Tibial nerve (tissue), 4 donors: ENCODE results near the gene PHC2. TPM values are rescaled to one million over a fixed set of nuclear protein-coding genes. Genes with fewer than 3 reads are reported as not detected.

ENCODE experiments used
- DNase-seq, 2 donors: peaks; one replicate each; pipeline ENCODE4 v3.0.0-alpha.2; 2019; ENCODE audit warnings: low spot score in 2 of 2
- H3K27ac ChIP-seq, 4 donors: fragments of 200-600 bp; sonication (generic) in 3 of 4; one replicate each; pipeline ENCODE4 v1.5.1; 2017 to 2019; ENCODE audit warnings: mild to moderate bottlenecking in 1 of 4
- H3K27me3 ChIP-seq, 2 donors: fragments of 200-600 bp; sonication (generic) in 1 of 2; one replicate each; pipeline versions ENCODE4 v1.5.1 to v1.6.0; 2017 to 2019
- H3K36me3 ChIP-seq, 3 donors: fragments of 200-600 bp; sonication (generic); one replicate each; pipeline ENCODE4 v1.5.1; 2018 to 2019
- H3K4me1 ChIP-seq, 4 donors: fragments of 200-600 bp; sonication (generic) in 3 of 4; one replicate each; pipeline ENCODE4 v1.5.1; 2017 to 2019
- H3K4me3 ChIP-seq, 4 donors: fragments of 200-600 bp; sonication (generic) in 3 of 4; one replicate each; pipeline ENCODE4 v1.5.1; 2017 to 2019; ENCODE audit warnings: mild to moderate bottlenecking in 1 of 4, moderate library complexity in 1 of 4
- H3K9me3 ChIP-seq, 4 donors: fragments of 200-600 bp; sonication (generic) in 3 of 4; one replicate each; pipeline ENCODE4 v1.5.1; 2017 to 2019
- CTCF ChIP-seq, 5 experiments: fragments of 200-600 bp in 3 of 5; fragments of 450-650 bp in 2 of 5; sonication (generic) in 3 of 5; IDR thresholded peaks; one replicate each; pipeline ENCODE4 v1.5.1; 2016 to 2019; ENCODE audit warnings: antibody characterized with exemption in 5 of 5, mild to moderate bottlenecking in 3 of 5, moderate library complexity in 2 of 5
- EP300 ChIP-seq, 2 donors: sonication (generic); formaldehyde crosslinking; IDR thresholded peaks; one replicate each; pipeline ENCODE4 v1.6.1; 2017; ENCODE audit warnings: antibody characterized with exemption in 2 of 2, mild to moderate bottlenecking in 1 of 2
- POLR2A ChIP-seq, 2 donors: fragments of 450-650 bp; IDR thresholded peaks; one replicate each; pipeline ENCODE4 v1.6.1; 2017; ENCODE audit warnings: antibody characterized with exemption in 2 of 2, mild to moderate bottlenecking in 2 of 2, moderate library complexity in 2 of 2
- WGBS, 2 donors: methylation state at CpG; one replicate each; pipeline ENCODE4 v1.1.5; 2018; 5-methylcytosine and 5-hydroxymethylcytosine counted together
- total RNA-seq, 4 donors: library from RNA; depleted of rRNA; stranded (reverse); fragments of >200 nt; gene quantifications; one replicate each; pipeline ENCODE4 v1.1.0, GENCODE V29; 2016

Gene PHC2
- total RNA-seq, 4 donors from 2014 or later, result 152 to 458 (median 204) TPM

GRCh38 chr1:33365560-33365997, 65.3 kb downstream of the PHC2 start:
- Histone ChIP-seq H3K4me1 (peaks cover 0 to 71% (median 44%) of the 10 kb centered on the region in 4 donors), H3K27me3 (no peaks in the 10 kb centered on the region), H3K9me3 (no peaks in the 10 kb centered on the region), H3K4me3 (no peak overlapping the region), H3K27ac (peak overlapping the region; percentile 61 to 89 (median 78)), H3K36me3 (peaks cover 0 to 17% (median 0%) of the 10 kb centered on the region in 3 donors)
- no peak for TF ChIP-seq POLR2A (IDR thresholded peaks at IDR 0.05)
- peak in 1 of 2 donors; percentile 68 for TF ChIP-seq EP300 (IDR thresholded peaks at IDR 0.05)
- no peak for TF ChIP-seq CTCF (IDR thresholded peaks at IDR 0.05)
- WGBS, 2 donors, result 37 to 49% methylated on average over 9 of the region's 9 CpGs
- DNase-seq, result peak in 1 of 2 donors; percentile 52

DNA sequence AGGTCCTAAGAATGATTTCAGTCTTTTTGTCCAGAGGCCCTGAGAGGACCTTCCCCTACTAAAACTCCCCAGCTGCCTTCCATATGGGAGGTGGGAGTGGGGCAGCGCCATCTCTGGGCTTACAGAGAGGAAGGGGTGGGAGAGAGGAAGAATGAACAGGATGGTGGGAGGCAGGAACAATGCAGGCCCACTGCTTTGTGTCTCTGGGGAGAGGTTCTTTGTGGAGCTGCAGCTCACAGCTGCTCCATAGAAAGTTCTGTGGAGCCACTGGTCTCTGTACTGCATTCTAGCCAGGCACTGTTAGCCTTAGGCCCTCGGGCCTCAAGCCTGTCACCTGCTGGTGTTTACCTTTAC, 66.4 kb downstream of the PHC2 start:
- WGBS, 2 donors, result 29 to 56% methylated on average over 2 of the region's 2 CpGs

GRCh38 chr1:33363470-33363861, 67.4 kb downstream of the PHC2 start:
- Histone ChIP-seq H3K27me3 (no peaks in the 10 kb centered on the region), H3K9me3 (no peaks in the 10 kb centered on the region), H3K36me3 (peaks cover 0 to under 1% (median 0%) of the 10 kb centered on the region in 3 donors), H3K27ac (peak overlapping the region; percentile 61 to 89 (median 78)), H3K4me1 (peaks cover 0 to 71% (median 44%) of the 10 kb centered on the region in 4 donors), H3K4me3 (no peak overlapping the region)
- WGBS, 2 donors, result 33 to 60% methylated on average over 5 of the region's 5 CpGs
- TF ChIP-seq POLR2A (IDR thresholded peaks at IDR 0.05), result no peak
- TF ChIP-seq EP300 (IDR thresholded peaks at IDR 0.05), result peak in 1 of 2 donors; percentile 8
- DNase-seq, result no peak

More for the DNA sequence above, 66.4 kb downstream of the PHC2 start:
- Histone ChIP-seq H3K27me3 (no peaks in the 10 kb centered on the region), H3K9me3 (no peaks in the 10 kb centered on the region), H3K4me3 (no peak overlapping the region), H3K27ac (peak overlapping the region; percentile 61 to 89 (median 78)), H3K36me3 (peaks cover 0 to 9% (median 0%) of the 10 kb centered on the region in 3 donors), H3K4me1 (peaks cover 0 to 71% (median 44%) of the 10 kb centered on the region in 4 donors)
- peak in 1 of 5 experiments; percentile 3 for TF ChIP-seq CTCF (IDR thresholded peaks at IDR 0.05)
- TF ChIP-seq EP300 (IDR thresholded peaks at IDR 0.05), result no peak
- no peak for TF ChIP-seq POLR2A (IDR thresholded peaks at IDR 0.05)
- no peak for DNase-seq

DNA sequence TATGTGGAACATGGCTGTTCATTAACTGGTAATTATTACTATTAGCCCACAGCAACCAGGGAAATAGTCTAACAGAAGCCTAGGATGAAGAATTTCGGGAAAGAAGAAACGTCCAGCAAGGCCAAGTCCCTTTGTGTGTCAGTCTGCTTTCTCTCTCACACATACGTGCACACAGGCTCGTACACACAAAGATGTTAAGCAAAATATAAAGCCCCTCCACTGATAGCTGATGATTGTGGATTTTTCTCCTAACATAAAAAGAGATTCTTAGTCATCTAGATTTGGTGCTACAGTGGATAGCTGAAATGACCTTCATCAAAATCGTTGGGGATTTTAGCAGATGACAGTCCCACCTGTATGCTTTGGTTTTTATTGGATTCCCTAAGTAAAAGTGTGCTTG, 67.9 kb downstream of the PHC2 start:
- 42 to 45% methylated on average over 5 of the region's 5 CpGs for WGBS, 2 donors
- Histone ChIP-seq H3K4me1 (peaks cover 0 to 68% (median 44%) of the 10 kb centered on the region in 4 donors), H3K27ac (peak overlapping the region; percentile 61 to 89 (median 78))

DNA sequence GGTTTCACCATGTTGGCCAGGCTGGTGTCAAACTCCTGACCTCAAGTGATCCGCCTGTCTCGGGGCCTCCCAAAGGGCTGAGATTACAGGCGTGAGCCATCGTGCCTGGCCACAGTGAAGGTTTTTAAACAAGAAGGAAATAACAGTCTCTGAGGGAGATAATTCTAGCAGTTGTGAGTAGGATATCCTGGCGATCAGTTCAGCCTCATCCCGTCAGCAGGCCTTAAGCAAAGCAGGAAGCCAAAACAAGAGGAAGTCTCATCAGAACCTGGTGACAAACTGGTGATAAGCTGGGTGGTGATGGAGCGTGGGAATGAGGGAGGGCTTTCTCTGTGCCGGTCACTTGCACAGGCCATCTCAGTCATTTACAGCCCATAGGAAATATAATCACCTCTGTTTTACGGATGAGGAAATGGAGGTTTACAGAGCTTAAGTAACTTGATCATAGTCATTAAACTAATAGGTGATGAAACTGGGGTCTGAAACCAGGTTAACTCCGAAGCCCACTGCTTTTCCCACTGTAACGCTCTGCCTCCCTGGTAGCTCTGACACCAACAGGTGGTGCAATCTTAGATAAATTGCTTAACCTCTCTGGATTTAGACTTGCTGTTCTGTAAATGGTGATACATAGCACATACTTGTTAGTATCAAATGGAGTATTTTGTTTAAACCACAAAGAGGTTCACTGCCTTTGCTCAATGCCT, 69.2 kb downstream of the PHC2 start:
- no peak overlapping the region for H3K4me3 ChIP-seq
- H3K4me1 ChIP-seq, result peaks cover 0 to 54% (median 35%) of the 10 kb centered on the region in 4 donors
- no peaks in the 10 kb centered on the region for H3K9me3 ChIP-seq
- no peaks in the 10 kb centered on the region for H3K27me3 ChIP-seq
- WGBS, 2 donors, result 66 to 77% methylated on average over 11 of the region's 11 CpGs
- no peak for TF ChIP-seq CTCF (IDR thresholded peaks at IDR 0.05)
- peak in 1 of 2 donors; percentile 25 for TF ChIP-seq EP300 (IDR thresholded peaks at IDR 0.05)
- no peaks in the 10 kb centered on the region for H3K36me3 ChIP-seq
- DNase-seq, result no peak
- H3K27ac ChIP-seq, result peak overlapping the region in 2 of 4 donors; percentile 88 to 89

More for the DNA sequence above, 67.9 kb downstream of the PHC2 start:
- no peak for DNase-seq
- Histone ChIP-seq H3K36me3 (no peaks in the 10 kb centered on the region), H3K4me3 (no peak overlapping the region), H3K27me3 (no peaks in the 10 kb centered on the region), H3K9me3 (no peaks in the 10 kb centered on the region)
- TF ChIP-seq EP300 (IDR thresholded peaks at IDR 0.05), result no peak
- TF ChIP-seq POLR2A (IDR thresholded peaks at IDR 0.05), result no peak
- no peak for TF ChIP-seq CTCF (IDR thresholded peaks at IDR 0.05)
